ENCODE data around the gene TM9SF4.

Gene TM9SF4

DNA sequence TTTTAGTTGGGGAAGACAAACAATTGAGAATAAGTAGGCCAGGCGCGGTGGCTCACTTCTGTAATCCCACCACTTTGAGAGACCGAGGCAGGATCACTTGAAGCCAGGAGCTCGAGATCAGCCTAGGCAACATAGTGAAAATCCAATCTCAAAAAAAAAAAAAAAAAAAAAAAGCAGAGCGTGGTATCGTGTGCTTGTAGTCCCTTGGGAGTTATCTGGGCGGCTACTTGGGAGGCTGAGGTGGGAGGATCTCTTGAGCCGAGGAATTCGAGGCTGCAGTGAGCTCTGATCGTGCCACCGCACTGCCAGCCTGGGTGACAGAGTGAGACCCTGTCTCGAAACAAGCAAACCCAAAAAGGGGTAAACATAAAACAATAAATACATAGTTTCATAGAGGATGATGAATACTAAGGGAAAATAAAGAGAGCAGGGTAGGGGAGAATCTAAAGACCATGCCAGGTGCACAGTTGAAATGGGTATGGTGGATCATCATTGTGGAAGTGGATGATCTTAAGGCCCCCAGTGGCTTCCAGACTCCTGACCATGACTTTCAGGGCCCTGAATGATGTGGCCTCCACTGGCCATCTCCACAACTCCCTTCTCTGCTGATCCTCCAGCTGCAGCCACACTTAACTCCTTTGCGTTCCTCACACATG lies 99.1 kb downstream of the TM9SF4 start:
- TF ChIP-seq USF1 (IDR thresholded peaks at IDR 0.05), result no peak
- TF ChIP-seq EP300 (IDR thresholded peaks at IDR 0.05; ENCODE audit: borderline replicate concordance), result no peak
- no peak for TF ChIP-seq ZBTB7A (IDR thresholded peaks at IDR 0.05; ENCODE audit: low read depth)
- no peak for TF ChIP-seq CEBPB (IDR thresholded peaks at IDR 0.05)
- no peak for TF ChIP-seq CREB1 (IDR thresholded peaks at IDR 0.05; ENCODE audit: low read depth)
- no peak for TF ChIP-seq YY1 (IDR thresholded peaks at IDR 0.05; ENCODE audit: low read depth)
- TF ChIP-seq MAX (IDR thresholded peaks at IDR 0.05), result no peak
- no peak for TF ChIP-seq NFIC (IDR thresholded peaks at IDR 0.05)
- no peak for TF ChIP-seq RAD21 (IDR thresholded peaks at IDR 0.05; ENCODE audit: low read depth)
- no peak for TF ChIP-seq EGR1 (IDR thresholded peaks at IDR 0.05)
- TF ChIP-seq TEAD4 (IDR thresholded peaks at IDR 0.05), result no peak
- no peak for TF ChIP-seq TCF12 (IDR thresholded peaks at IDR 0.05; ENCODE audit: low read depth)
- no peak for TF ChIP-seq FOXM1 (IDR thresholded peaks at IDR 0.05; ENCODE audit: borderline replicate concordance, low read depth)
- no peak for TF ChIP-seq TAF1 (IDR thresholded peaks at IDR 0.05; ENCODE audit: low read depth)
- TF ChIP-seq REST (IDR thresholded peaks at IDR 0.05; ENCODE audit: low read depth), result no peak

- TF ChIP-seq MAX (IDR thresholded peaks at IDR 0.05), result no peak
- TF ChIP-seq TEAD4 (IDR thresholded peaks at IDR 0.05), result no peak
- no peak for TF ChIP-seq CEBPB (IDR thresholded peaks at IDR 0.05)
- no peak for TF ChIP-seq REST (IDR thresholded peaks at IDR 0.05; ENCODE audit: low read depth)
- no peak for TF ChIP-seq TCF12 (IDR thresholded peaks at IDR 0.05; ENCODE audit: low read depth)
- no peak for TF ChIP-seq ZBTB7A (IDR thresholded peaks at IDR 0.05; ENCODE audit: low read depth)
- no peak for TF ChIP-seq EGR1 (IDR thresholded peaks at IDR 0.05)
- TF ChIP-seq EP300 (IDR thresholded peaks at IDR 0.05; ENCODE audit: borderline replicate concordance), result no peak
- no peak for TF ChIP-seq NFIC (IDR thresholded peaks at IDR 0.05)
- no peak for TF ChIP-seq TAF1 (IDR thresholded peaks at IDR 0.05; ENCODE audit: low read depth)
- TF ChIP-seq USF1 (IDR thresholded peaks at IDR 0.05), result no peak
These were observed 100.5 kb downstream of the TM9SF4 start for GRCh38 chr20:32209850-32210605.

- TF ChIP-seq FOXM1 (IDR thresholded peaks at IDR 0.05; ENCODE audit: borderline replicate concordance, low read depth) (no peak), TCF12 (IDR thresholded peaks at IDR 0.05; ENCODE audit: low read depth) (no peak), CEBPB (IDR thresholded peaks at IDR 0.05) (no peak), CREB1 (IDR thresholded peaks at IDR 0.05; ENCODE audit: low read depth) (no peak), ZBTB7A (IDR thresholded peaks at IDR 0.05; ENCODE audit: low read depth) (no peak), MAX (IDR thresholded peaks at IDR 0.05) (no peak), REST (IDR thresholded peaks at IDR 0.05; ENCODE audit: low read depth) (no peak)
These were observed 104.4 kb downstream of the TM9SF4 start for GRCh38 chr20:32213870-32214269.

DNA sequence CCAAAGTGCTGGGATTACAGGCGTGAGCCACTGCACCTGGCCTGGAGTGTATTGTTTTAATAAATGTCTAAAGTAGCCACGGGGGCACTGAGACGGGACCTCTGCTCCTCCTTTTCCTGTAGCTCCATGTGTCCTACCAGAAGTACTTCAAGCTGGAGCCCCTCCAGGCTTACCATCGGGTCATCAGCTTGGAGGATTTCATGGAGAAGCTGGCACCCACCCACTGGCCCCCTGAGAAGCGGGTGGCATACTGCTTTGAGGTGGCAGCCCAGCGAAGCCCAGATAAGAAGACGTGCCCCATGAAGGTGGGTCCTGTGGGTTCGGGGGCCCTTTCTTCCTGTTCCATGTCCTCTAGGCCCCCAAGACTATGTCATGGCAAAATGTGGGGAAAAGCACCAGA lies 105.6 kb downstream of the TM9SF4 start:
- TF ChIP-seq NFIC (IDR thresholded peaks at IDR 0.05), result no peak

Measured in Ishikawa (cell line).